Mammary epithelial cell (primary cell): Measurements from ENCODE around the gene RASSF9.

Source experiments
- EZH2 ChIP-seq: IDR thresholded peaks from 2 replicates; pipeline ENCODE4 v1.6.1; 2012; ENCODE audit warnings: low read length, inconsistent platforms, borderline replicate concordance
- TF ChIP-seq, protein P1 (sequence below), 2 donors: IDR thresholded peaks in 1 of 2; conservative IDR thresholded peaks in 1 of 2; 2 replicates each; pipeline ENCODE4 v1.5.1; 2011 to 2012; ENCODE audit warnings: inconsistent platforms in 2 of 2, low read length in 2 of 2, mild to moderate bottlenecking in 2 of 2, control low read depth in 1 of 2, low read depth in 1 of 2; ENCODE audit not compliant: insufficient read depth in 1 of 2; ENCODE audit errors: extremely low read depth in 1 of 2

DNA sequence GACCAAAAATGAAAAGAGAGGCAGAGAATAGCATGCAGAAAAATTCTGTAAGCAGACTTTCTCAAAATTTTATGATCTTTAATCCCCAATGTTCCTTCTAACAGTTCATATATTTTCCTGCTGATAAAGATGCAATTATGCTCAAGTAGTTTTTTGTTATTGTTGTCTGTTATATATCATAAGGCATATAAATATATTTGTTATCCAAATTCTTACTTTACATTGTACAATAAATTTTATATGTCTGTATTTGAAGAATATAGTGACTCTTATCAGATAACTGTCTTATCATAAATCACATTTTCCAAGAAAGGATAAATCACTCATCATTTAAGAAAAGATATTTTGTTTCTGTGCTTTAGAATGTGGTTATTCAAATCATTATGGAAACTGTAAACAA is 2.6 kb downstream of the RASSF9 start:
- TF ChIP-seq, protein P1, sequence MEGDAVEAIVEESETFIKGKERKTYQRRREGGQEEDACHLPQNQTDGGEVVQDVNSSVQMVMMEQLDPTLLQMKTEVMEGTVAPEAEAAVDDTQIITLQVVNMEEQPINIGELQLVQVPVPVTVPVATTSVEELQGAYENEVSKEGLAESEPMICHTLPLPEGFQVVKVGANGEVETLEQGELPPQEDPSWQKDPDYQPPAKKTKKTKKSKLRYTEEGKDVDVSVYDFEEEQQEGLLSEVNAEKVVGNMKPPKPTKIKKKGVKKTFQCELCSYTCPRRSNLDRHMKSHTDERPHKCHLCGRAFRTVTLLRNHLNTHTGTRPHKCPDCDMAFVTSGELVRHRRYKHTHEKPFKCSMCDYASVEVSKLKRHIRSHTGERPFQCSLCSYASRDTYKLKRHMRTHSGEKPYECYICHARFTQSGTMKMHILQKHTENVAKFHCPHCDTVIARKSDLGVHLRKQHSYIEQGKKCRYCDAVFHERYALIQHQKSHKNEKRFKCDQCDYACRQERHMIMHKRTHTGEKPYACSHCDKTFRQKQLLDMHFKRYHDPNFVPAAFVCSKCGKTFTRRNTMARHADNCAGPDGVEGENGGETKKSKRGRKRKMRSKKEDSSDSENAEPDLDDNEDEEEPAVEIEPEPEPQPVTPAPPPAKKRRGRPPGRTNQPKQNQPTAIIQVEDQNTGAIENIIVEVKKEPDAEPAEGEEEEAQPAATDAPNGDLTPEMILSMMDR (conservative IDR thresholded peaks at IDR 0.05 in 1 of 2, IDR thresholded peaks at IDR 0.05 in 1 of 2; ENCODE audit: extremely low read depth in 1 of 2, insufficient read depth in 1 of 2, low read depth in 1 of 2, low read length in 2 of 2): no peak
- no peak for TF ChIP-seq EZH2
